ENCODE results near the gene RYR2.
"Not testable (repeated sequence)": the region's sequence is repeated elsewhere in the genome, so short reads cannot be mapped to it uniquely, and the experiment has no call there.

RYR2 gene

DNA sequence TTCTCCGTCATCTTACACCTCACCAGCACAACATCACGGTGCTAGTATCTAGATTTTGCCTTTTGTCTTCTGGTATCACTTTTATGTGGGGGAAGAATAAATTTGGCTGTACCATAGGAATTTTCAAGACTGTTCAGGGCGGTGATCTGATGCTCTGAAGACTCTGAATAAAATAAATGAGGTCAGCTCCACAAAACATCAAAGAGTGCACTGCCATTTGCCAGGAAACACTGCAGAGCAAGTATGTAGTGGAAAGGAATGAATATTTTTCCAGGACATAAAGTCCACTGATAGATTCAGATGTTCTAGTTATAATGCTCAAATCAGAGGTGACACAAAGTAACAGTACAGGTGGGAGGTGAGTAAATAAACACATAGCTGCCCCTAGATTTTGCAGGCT, 792.5 kb downstream of the RYR2 start:
- no peak for DNase-seq (ENCODE audit: low read depth in 2 of 2, low spot score in 1 of 2)

- no peak for DNase-seq (ENCODE audit: low read depth in 2 of 2, low spot score in 1 of 2)
Observed at GRCh38 chr1:237838320-237838719, 796.3 kb downstream of the RYR2 start.

- no peak for DNase-seq (ENCODE audit: low read depth in 2 of 2, low spot score in 1 of 2)
Observed at GRCh38 chr1:237838904-237839534, 797.0 kb downstream of the RYR2 start.

- no peak for DNase-seq (ENCODE audit: low read depth in 2 of 2, low spot score in 1 of 2)
Observed at GRCh38 chr1:237841485-237841884, 799.5 kb downstream of the RYR2 start.

- DNase-seq (ENCODE audit: low read depth in 2 of 2, low spot score in 1 of 2): not testable (repeated sequence)
Observed at GRCh38 chr1:237843516-237843915, 801.5 kb downstream of the RYR2 start.

DNA sequence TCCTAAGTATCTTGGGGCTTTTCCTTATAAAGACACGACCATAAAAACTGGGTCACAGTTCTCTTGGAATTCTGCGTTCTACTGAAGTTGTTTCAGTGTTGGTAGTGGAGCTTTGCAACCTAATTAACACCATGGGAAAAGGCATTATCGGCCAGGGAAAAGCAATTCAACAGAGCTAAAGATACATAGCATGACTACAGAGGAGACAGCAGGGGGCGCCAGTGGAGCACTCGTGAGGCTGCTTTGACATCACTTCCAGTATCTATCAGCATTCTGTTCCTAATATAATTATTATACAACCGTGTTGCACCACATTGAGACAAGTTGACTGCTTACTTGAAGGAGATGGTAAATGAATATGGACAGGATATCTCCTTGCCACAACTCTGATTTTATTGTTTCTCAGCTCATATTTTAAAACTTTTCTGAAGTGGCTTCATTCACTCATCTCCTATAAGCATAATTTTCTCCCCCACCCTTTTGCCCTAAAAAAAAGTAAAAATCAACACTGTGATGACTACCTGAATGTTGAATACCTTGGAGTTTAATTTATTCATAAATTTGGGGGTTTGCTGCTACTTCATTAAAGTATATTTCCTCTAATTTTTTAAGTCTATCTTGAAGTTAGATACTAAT, 809.3 kb downstream of the RYR2 start:
- DNase-seq (ENCODE audit: low read depth in 2 of 2, low spot score in 1 of 2): no peak

DNA sequence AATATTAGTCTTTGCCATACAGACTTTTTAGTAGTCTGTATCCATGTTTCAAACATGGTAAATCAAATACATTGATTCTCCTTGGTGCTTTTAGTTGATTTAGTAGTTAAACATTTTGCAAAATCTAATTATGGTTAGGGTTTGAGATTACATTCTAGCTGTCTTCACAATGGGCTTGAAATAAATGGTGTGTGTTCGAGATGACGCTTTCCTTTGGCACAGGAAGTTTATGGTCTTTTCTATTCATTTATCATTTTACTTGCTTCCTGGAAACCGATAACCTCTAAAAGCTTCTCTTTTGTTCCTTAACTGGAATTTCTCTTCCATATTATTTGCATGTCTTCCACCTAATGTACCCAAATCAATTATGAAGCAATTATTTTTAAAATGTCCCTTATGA, 810.4 kb downstream of the RYR2 start:
- DNase-seq (ENCODE audit: low read depth in 2 of 2, low spot score in 1 of 2): no peak

DNA sequence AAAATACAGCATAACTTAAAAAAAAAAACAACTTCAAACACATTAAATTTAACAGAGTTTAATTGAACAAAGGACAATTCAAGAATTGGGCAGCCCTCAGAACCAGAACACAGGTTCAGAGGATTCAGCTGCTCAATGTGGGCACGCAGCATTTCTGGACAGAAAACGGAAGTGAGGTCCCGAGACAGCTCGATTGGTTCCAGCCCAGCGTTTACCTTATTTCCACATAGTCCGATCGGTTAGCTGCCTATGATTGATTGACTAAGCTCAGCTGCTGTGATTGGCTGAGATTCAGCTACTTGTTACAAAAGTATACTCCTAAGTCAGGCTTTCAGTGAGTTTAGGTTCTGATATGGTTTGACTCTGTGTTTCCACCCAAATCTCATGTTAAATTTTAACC, 815.5 kb downstream of the RYR2 start:
- DNase-seq (ENCODE audit: low read depth in 2 of 2, low spot score in 1 of 2): no peak

DNA sequence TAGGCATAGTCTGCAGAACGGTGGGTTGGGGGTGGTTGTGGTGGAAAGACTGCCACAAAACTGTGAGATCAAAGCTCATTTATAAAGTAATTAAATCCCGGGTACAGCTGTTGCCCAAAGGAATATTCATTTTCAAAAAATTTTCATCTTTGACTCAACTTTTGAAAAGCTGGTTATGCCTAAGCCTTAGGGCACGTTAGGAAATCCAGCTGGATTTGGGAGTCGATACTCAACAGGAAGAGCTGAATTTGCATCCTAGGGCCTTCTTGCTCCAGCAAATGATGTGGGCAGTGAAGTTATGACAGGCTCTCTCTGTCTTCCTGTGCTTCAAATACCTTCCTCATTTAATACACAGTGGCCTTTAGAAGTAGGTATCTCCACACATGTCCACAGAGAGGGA, 817.0 kb downstream of the RYR2 start:
- no peak for DNase-seq (ENCODE audit: low read depth in 2 of 2, low spot score in 1 of 2)

DNA sequence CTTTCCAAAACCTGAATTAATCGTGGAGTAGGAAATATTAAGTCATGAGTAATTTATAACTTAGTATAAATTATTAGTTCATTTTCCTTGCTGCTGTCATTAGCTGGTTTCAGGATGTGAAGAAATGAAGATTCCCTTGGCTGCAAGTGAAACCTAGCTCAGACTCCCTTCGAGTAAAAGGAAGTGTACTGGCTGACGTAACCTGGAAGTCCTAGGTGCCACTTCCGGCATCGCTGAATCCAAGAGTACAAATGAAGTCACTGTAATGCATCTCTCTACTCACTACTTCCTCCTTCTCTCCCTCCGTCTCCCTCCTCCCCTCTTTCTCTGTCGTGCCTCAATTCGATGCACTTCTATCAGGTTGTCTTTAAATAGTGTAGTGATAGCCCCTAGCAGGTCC, 820.0 kb downstream of the RYR2 start:
- DNase-seq (ENCODE audit: low read depth in 2 of 2, low spot score in 1 of 2): no peak

DNA sequence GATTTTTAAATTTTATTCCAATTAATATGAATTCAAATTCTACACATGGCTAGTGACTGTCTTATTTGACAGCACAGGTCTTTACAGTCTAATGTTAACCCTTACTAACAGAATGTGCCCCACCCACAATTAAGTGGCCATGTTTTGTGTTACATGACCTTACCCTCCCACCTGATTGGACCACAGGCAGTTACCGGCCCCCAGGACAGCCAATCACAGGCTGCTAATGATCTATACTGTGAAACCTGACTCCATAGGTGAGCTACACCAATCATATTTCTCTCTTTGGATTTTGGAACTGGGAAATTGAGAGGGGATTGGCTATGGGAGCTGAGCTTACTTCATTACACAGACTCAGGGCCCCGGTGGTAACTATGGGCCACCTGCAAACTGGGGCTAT, 821.2 kb downstream of the RYR2 start:
- DNase-seq (ENCODE audit: low read depth in 2 of 2, low spot score in 1 of 2): no peak

DNA sequence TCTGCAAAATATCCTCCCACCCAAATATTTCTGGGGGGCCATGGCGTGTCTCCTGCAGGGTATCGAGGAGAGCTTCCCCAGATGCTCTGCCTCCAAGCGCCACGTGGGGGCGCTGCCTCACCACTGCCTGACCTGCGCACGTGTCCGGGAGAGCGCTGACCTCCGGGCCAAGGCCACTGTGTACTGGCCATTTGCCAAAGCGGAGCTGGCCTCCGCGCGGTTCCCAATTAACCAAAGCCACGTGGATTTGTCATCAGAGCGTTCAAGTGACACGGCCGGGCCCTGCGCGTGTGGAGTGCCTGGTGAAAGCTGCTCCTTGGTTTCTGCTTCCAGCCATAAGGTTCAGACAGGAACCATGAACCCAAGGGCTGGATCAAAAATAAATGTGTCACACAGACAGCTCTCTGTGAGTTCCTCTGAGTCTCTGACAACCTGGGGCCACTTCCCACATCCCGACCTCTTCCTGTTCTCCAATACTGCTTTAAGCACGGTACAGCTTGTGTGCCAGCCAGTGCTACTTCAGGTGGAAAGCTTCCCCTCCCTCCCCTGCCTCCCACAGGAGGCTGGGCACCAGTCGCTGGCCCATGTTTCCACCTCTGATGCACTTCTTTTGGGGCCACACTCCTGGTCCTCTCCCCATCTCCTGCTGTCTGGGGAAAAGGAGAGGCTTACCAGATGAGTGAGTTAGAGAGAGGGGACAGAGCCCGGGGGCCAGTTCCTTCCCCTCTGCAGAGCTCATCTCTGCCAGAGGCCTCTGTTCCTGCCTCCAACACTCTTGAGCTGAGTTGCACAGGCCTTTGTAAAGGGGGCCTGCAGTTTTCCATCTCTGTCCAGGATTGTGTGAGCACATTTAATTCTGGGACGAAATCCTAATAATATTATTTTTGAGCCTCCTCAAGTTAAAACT, 822.6 kb downstream of the RYR2 start:
- DNase-seq (ENCODE audit: low read depth in 2 of 2, low spot score in 1 of 2): no peak

GRCh38 chr1:237867380-237867888, 825.5 kb downstream of the RYR2 start:
- DNase-seq (ENCODE audit: low read depth in 2 of 2, low spot score in 1 of 2): no peak

- no peak for DNase-seq (ENCODE audit: low read depth in 2 of 2, low spot score in 1 of 2)
Observed at GRCh38 chr1:237868817-237869600, 827.0 kb downstream of the RYR2 start.

DNA sequence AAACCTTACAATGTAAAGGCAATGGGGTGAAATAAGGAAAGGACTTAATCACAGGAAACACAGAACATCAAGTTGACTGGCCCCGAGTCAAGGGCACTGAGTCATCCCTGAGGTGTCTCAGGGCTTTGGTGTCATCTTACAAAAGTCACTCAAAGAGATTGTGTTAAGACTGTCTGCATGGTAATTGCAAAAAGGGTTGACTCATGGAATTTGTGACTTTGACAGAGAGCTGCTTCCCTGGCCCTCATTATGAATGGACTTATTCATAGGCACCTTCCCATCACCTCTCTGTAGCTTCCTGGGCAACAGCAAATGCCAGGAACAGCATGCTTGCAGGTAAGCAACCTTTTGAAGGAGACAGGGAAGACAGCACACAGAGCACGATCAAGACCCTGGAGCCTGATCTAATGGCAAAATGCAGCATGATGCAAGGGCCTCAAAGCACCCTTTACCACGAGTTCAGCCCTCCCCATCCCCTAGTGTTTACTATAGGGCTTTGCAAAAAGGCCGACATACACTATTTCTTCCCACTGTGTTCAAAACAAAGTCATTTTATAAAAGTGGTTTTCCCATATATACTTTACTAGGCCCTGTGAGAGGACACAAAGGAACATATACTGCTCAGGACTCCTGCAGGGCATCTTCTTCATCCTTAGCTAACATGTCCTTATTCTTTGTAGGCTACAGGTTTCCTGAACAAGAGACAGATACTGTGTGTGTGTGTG, 831.7 kb downstream of the RYR2 start:
- DNase-seq (ENCODE audit: low read depth in 2 of 2, low spot score in 1 of 2): no peak

DNA sequence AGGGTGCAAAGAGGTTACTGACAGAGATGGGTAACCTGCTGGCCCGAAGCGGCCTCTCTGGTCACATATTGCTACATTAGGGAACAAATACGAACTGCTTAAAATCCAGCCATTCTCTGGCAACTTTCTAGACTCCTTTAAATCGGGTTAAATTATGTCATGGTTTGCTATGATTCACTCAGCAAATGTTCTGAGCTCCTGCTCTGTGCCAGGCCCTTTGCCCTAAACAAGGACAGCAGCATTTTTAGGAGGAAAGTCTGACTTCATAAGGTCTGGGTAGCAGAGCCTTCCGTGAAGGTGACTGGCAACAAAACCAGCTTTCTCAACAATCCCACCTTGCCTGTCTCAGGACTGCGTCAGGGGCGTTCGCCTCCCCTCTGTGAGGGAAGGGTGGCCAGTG, 833.3 kb downstream of the RYR2 start:
- DNase-seq (ENCODE audit: low read depth in 2 of 2, low spot score in 1 of 2): no peak

DNA sequence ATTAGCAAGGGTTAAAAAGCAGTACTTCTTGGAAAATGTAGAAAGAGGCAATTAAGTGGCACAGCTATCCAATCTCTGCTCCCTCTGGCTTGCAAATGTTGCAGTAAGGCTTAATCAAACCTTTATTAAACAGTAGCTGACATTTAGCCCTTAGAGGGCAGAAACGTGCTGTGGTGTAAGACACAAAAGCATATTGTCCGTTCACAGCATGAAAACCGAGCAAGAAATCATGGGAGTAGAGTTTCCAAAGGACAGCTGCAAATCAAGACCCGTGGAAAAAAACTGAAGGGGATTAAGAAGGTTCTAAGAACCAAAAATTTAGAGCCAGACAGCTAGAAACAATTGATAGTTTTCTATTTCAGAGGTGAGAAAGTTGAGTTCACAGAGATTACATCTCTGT, 835.6 kb downstream of the RYR2 start:
- no peak for DNase-seq (ENCODE audit: low read depth in 2 of 2, low spot score in 1 of 2)

- no peak for DNase-seq (ENCODE audit: low read depth in 2 of 2, low spot score in 1 of 2)
Observed at GRCh38 chr1:237878406-237878805, 836.4 kb downstream of the RYR2 start.

DNA sequence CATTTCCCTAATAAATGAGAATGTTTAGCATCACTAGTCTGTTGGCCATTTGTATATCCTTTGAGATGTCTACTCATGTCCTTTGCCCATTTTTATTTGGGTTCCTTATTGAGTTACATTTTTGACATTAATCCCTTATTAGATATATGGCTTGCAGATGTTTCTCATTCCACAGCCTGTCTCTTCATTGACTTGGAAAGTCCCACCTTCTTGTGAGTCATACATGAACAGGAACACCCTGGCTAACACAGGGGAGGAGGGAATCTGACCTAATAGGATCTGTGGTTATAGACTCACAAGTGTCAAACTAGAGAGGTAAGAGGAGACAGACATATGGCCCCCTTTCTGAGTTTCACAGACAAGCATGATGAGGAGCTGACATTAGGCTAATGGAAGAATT, 837.2 kb downstream of the RYR2 start:
- DNase-seq (ENCODE audit: low read depth in 2 of 2, low spot score in 1 of 2): no peak

All from stimulated activated CD8-positive, alpha-beta memory T cell treated with anti-CD3 and anti-CD28 coated beads, Interleukin-4, amount 100 ng/mL, for 1 hour (primary cell).